Esophagus squamous epithelium (tissue), 5 donors: ENCODE measurements around the gene USE1. TPM values are rescaled to one million over a fixed set of nuclear protein-coding genes. Genes with fewer than 3 reads are reported as not detected.

Experiments
- DNase-seq: peaks from one replicate; lab custom pipeline; 2025; lab: John Stamatoyannopoulos, UW
- H3K27ac ChIP-seq, 4 donors: fragments of 200-600 bp; sonication (generic); one replicate each; pipeline ENCODE4 v1.5.1; 2016 to 2019; ENCODE audit warnings: mild to moderate bottlenecking in 1 of 4
- H3K27me3 ChIP-seq, 4 donors: fragments of 200-600 bp; sonication (generic); 1 replicate in 3 of 4; 2 replicates in 1 of 4; pipeline versions ENCODE4 v1.5.1 to v1.6.0; 2017 to 2021; ENCODE audit warnings: antibody characterized with exemption in 1 of 4
- H3K36me3 ChIP-seq, 3 donors: fragments of 200-600 bp; sonication (generic); one replicate each; pipeline ENCODE4 v1.5.1; 2016 to 2019
- H3K4me1 ChIP-seq, 3 donors: fragments of 200-600 bp; sonication (generic); one replicate each; pipeline ENCODE4 v1.5.1; 2017 to 2019
- H3K4me3 ChIP-seq, 4 donors: fragments of 200-600 bp; sonication (generic); 1 replicate in 3 of 4; 2 replicates in 1 of 4; pipeline ENCODE4 v1.5.1; 2016 to 2019; ENCODE audit warnings: mild to moderate bottlenecking in 2 of 4, moderate library complexity in 1 of 4
- H3K9me3 ChIP-seq, 3 donors: fragments of 200-600 bp; sonication (generic); one replicate each; pipeline ENCODE4 v1.5.1; 2016 to 2019
- CTCF ChIP-seq, 6 experiments: fragments of 450-650 bp in 4 of 6; fragments of 200-600 bp in 2 of 6; sonication (generic) in 2 of 6; IDR thresholded peaks; one replicate each; pipeline ENCODE4 v1.5.1; 2016 to 2019; ENCODE audit warnings: antibody characterized with exemption in 6 of 6, mild to moderate bottlenecking in 4 of 6, moderate library complexity in 4 of 6
- POLR2A ChIP-seq, 4 donors: fragments of 450-650 bp; IDR thresholded peaks; one replicate each; pipeline ENCODE4 v1.6.1; 2017; ENCODE audit warnings: antibody characterized with exemption in 4 of 4, mild to moderate bottlenecking in 4 of 4, moderate library complexity in 3 of 4
- WGBS, 2 donors: methylation state at CpG; one replicate each; pipeline ENCODE4 v1.1.5; 2018; 5-methylcytosine and 5-hydroxymethylcytosine counted together
- intact Hi-C: fragments of 100-400 bp; cut with DNase I; formaldehyde crosslinking; loops from one replicate; pipeline ENCODE4 v1.15.0; 2022
- total RNA-seq, 4 donors: library from RNA; depleted of rRNA; stranded (reverse); fragments of >200 nt; gene quantifications; one replicate each; pipeline ENCODE4 v1.1.0, GENCODE V29; 2016
- donor health status: DM: yes; HTN: yes; CAD: no.

USE1 gene
- total RNA-seq, 4 donors from 2014 or later = 11.2 to 22.5 (median 17.6) TPM

- Histone ChIP-seq H3K27ac (peak within 1 kb of the TSS; percentile 83 to 91 (median 90)), H3K4me1 (peaks cover 6 to 27% (median 8%) of the 10 kb centered on the region in 3 donors), H3K4me3 (peak within 1 kb of the TSS; percentile 45 to 81 (median 70)), H3K36me3 (peaks cover 4 to 28% (median 9%) of the 10 kb centered on the region in 3 donors), H3K9me3 (no peaks in the 10 kb centered on the region), H3K27me3 (no peaks in the 10 kb centered on the region)
- TF ChIP-seq POLR2A (IDR thresholded peaks at IDR 0.05) = peak in 1 of 4 donors; percentile 82
- peak in 1 of 6 experiments; percentile 11 for TF ChIP-seq CTCF (IDR thresholded peaks at IDR 0.05)
- intact Hi-C loops = no loop called here
- peak; percentile 93 for DNase-seq
- WGBS, 2 donors = 0 to 3% methylated on average over 9 to 21 of the region's 90 CpGs
These were observed 11.1 kb downstream of the USE1 start, which contains the start of gene OCEL1 for GRCh38 chr19:17226002-17226933. Gene OCEL1 (plus strand): TSS chr19:17226226. CDS start chr19:17226248, 22 bp downstream.

- intact Hi-C loops = no loop called here
- no peak for DNase-seq
- H3K4me1 ChIP-seq = peaks cover 6 to 27% (median 8%) of the 10 kb centered on the region in 3 donors
- no peak overlapping the region for H3K4me3 ChIP-seq
- TF ChIP-seq CTCF (IDR thresholded peaks at IDR 0.05) (no peak), POLR2A (IDR thresholded peaks at IDR 0.05) (no peak)
- WGBS, 2 donors = 85 to 88% methylated on average over 11 to 13 of the region's 13 CpGs
- no peaks in the 10 kb centered on the region for H3K27me3 ChIP-seq
- H3K27ac ChIP-seq = no peak overlapping the region
- H3K9me3 ChIP-seq = no peaks in the 10 kb centered on the region
- peaks cover 10 to 44% (median 18%) of the 10 kb centered on the region in 3 donors for H3K36me3 ChIP-seq
These were observed 12.7 kb downstream of the USE1 start for GRCh38 chr19:17227798-17228367.

GRCh38 chr19:17229890-17230289 is 14.7 kb downstream of the USE1 start:
- TF ChIP-seq POLR2A (IDR thresholded peaks at IDR 0.05) = no peak
- no peak for TF ChIP-seq CTCF (IDR thresholded peaks at IDR 0.05)
- DNase-seq = no peak
- H3K27ac ChIP-seq = no peak overlapping the region
- no peaks in the 10 kb centered on the region for H3K27me3 ChIP-seq
- no peak overlapping the region for H3K4me3 ChIP-seq
- 100% methylated on average over 1 of the region's 3 CpGs for WGBS, 2 donors
- peaks cover 10 to 64% (median 18%) of the 10 kb centered on the region in 3 donors for H3K36me3 ChIP-seq
- intact Hi-C loops = no loop called here
- peaks cover 14 to 36% (median 14%) of the 10 kb centered on the region in 3 donors for H3K4me1 ChIP-seq
- no peaks in the 10 kb centered on the region for H3K9me3 ChIP-seq

GRCh38 chr19:17232258-17232657 is 17.1 kb downstream of the USE1 start:
- 89 to 92% methylated on average over 17 to 21 of the region's 25 CpGs for WGBS, 2 donors
- no peak overlapping the region for H3K27ac ChIP-seq
- intact Hi-C loops = no loop called here
- DNase-seq = no peak
- H3K9me3 ChIP-seq = no peaks in the 10 kb centered on the region
- H3K27me3 ChIP-seq = no peaks in the 10 kb centered on the region
- no peak overlapping the region for H3K4me3 ChIP-seq
- TF ChIP-seq CTCF (IDR thresholded peaks at IDR 0.05) (no peak), POLR2A (IDR thresholded peaks at IDR 0.05) (no peak)
- peaks cover 13 to 42% (median 21%) of the 10 kb centered on the region in 3 donors for H3K4me1 ChIP-seq
- peaks cover 10 to 75% (median 18%) of the 10 kb centered on the region in 3 donors for H3K36me3 ChIP-seq
